ENCODE data around the gene PAFAH2.
A peak's percentile ranks its signal among the peaks of the same experiment; 100 is the strongest.
"Not testable (repeated sequence)": the region's sequence is repeated elsewhere in the genome, so short reads cannot be mapped to it uniquely, and the experiment has no call there.

PAFAH2 gene

DNA sequence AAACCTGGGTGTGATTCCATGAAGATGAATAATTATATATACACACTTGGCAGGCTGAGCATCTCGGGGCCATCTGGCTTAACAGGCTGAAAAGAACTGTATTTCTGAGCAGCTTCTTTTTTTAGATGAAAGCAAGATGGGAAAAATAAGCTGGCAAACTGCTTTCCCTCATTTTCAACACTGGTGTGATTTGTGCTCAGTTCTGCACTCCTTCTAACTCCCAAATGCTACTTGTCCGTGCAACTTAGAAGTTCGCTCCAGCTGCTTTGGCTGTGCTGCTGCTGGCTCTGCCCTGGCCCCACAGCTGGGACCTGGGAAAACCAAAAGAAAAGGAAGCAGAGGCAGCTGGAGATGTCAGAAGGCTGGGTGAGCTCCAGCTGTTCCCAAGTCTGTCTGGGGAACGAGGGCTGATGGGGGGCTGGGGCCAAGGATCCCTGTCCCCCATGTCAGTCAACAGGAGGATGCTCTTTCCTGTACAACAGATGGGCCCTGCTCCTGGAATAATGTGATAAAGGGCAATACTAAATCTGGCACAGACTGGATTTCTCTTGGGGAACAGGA, 44.9 kb downstream of the PAFAH2 start:
- DNase-seq (ENCODE audit: low read depth), result peak; percentile 16
- no peak overlapping the region for H3K4me3 ChIP-seq (ENCODE audit: low read depth, low read length)
- TF ChIP-seq, protein P1, sequence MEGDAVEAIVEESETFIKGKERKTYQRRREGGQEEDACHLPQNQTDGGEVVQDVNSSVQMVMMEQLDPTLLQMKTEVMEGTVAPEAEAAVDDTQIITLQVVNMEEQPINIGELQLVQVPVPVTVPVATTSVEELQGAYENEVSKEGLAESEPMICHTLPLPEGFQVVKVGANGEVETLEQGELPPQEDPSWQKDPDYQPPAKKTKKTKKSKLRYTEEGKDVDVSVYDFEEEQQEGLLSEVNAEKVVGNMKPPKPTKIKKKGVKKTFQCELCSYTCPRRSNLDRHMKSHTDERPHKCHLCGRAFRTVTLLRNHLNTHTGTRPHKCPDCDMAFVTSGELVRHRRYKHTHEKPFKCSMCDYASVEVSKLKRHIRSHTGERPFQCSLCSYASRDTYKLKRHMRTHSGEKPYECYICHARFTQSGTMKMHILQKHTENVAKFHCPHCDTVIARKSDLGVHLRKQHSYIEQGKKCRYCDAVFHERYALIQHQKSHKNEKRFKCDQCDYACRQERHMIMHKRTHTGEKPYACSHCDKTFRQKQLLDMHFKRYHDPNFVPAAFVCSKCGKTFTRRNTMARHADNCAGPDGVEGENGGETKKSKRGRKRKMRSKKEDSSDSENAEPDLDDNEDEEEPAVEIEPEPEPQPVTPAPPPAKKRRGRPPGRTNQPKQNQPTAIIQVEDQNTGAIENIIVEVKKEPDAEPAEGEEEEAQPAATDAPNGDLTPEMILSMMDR (conservative IDR thresholded peaks at IDR 0.05; ENCODE audit: low read depth, low read length), result no peak

DNA sequence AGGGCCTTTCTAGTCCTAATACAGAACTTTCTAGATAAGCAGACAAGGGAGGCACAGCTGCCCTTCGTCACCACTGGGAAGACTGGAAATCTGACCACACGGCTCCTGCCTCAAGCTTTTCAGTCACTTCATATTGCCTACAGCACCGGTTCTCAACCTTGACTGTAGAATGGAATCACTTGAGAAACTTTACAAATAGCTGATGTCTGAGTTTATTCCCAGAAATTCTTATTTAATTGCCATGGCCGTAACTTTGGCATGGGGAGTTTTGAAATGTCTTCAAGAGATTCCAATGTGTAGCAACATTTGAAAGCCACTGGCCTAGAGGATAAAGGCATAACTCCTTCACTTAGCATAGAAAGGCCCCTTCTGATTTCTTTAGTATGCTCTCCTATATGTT, 49.2 kb downstream of the PAFAH2 start:
- no peak for DNase-seq (ENCODE audit: low read depth)
- no peak overlapping the region for H3K4me3 ChIP-seq (ENCODE audit: low read depth, low read length)
- TF ChIP-seq, protein P1 (conservative IDR thresholded peaks at IDR 0.05; ENCODE audit: low read depth, low read length), result no peak

DNA sequence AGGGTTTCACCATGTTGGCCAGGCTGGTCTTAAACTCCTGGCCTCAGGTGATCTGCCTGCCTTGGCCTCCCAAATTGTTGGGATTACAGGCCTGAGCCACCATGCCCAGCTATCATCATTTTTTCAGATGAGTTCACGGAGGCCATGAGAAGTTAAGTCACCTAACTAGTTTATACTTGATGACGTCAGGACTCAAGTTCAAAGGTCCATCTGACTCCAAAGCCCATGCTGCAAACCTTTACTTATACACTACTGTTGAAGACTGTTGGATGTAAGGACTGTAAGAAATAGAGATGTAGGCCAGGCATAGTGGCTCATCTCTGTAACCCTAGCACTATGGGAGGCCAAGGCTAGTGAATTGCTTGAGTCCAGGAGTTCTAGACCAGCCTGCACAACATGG, 50.8 kb downstream of the PAFAH2 start:
- H3K4me3 ChIP-seq (ENCODE audit: low read depth, low read length), result no peak overlapping the region
- TF ChIP-seq, protein P1 (conservative IDR thresholded peaks at IDR 0.05; ENCODE audit: low read depth, low read length), result no peak
- no peak for DNase-seq (ENCODE audit: low read depth)

DNA sequence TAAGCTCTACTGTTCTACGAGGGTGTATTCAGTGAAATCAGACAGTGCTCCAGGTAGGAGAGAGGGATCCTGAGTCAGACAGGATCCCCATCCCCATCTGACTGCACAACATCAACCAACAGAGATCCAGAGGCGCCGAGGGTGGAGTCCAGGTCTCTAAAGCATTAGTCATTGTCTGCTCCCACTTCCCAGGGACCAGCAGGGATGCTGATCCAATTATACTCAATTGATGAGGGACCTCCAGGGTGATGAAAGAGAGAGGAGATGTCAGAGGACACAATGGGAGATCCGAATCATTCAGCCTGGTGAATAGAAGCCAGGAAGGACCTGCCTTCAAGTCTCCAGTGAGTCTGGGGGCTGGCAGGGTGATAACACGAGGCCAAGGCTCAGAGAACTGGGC, 52.1 kb downstream of the PAFAH2 start:
- no peak overlapping the region for H3K4me3 ChIP-seq (ENCODE audit: low read depth, low read length)
- no peak for DNase-seq (ENCODE audit: low read depth)
- TF ChIP-seq, protein P1 (conservative IDR thresholded peaks at IDR 0.05; ENCODE audit: low read depth, low read length), result no peak

DNA sequence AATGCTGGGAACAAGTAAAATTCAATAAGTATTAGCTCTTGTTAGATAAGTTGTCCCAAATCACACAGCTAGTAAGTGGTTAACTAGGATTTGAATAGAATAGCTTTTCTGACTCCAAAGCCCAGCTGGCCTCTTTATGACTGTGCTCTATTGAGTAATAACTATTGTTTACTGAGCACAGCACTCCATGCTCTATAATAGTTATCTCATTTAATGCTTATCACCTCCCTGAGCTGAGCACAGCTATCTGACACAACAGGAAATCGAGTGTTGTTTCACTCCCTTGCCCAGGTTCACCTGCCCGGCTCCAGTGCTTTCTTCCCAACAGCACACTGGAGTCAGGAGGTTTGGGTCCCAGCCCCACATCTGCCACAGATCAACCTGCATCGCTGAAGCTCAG, 52.9 kb downstream of the PAFAH2 start:
- no peak overlapping the region for H3K4me3 ChIP-seq (ENCODE audit: low read depth, low read length)
- TF ChIP-seq, protein P1 (conservative IDR thresholded peaks at IDR 0.05; ENCODE audit: low read depth, low read length), result no peak
- peak; percentile 34 for DNase-seq (ENCODE audit: low read depth)

DNA sequence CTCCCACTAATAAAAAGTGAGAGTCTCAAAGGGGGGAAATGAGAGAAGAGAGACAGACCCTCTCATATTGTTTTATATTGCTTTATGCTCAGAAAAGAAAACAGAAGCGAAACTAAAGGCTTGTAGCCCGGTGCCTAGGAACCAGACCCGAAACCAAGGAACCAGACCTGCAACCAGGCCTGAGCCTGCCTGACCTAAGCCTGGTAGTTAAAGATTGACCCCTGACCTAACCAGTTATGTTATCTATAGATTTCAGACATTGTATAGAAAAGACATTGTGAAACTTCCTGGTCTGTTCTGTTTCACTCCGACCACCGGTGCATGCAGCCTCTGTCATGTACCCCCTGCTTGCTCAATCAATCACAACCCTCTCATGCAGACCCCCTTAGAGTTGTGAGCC, 54.4 kb downstream of the PAFAH2 start:
- H3K4me3 ChIP-seq (ENCODE audit: low read depth, low read length); DNase-seq (ENCODE audit: low read depth): not testable (repeated sequence)

DNA sequence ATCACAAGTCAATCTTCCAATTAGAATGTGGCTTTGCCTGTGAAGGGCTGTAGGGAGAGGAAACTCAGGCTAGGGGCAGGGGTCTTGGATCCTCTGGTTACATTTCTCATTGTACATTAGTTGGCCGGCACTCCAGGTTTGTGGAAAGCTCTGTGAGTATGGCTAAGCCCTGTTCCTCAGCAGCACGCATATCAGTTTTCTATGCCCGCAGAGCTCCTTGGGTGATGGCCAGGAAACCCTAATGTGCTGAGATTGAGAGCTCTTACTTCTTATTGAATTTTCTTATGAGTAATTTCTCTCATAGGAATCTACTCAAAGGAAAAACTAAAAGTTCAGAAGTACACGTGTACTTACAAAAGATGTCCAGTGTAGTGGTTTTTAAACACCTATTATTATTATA, 60.9 kb downstream of the PAFAH2 start:
- no peak for DNase-seq (ENCODE audit: low read depth)
- H3K4me3 ChIP-seq (ENCODE audit: low read depth, low read length), result no peak overlapping the region
- TF ChIP-seq, protein P1 (conservative IDR thresholded peaks at IDR 0.05; ENCODE audit: low read depth, low read length), result no peak

Measured in choroid plexus epithelial cell (primary cell).